Cardiac fibroblast (primary cell): ENCODE data around the gene ITGB3.

ENCODE experiments used
- DNase-seq, 2 donors: peaks; one replicate each; pipeline versions ENCODE4 v3.0.0 to v3.0.0-alpha.2; 2010; ENCODE audit warnings: low read depth in 2 of 2
- H3K4me3 ChIP-seq, 2 donors: replicated peaks in 1 of 2; 1 replicate in 1 of 2; 2 replicates in 1 of 2; pipeline ENCODE4 v1.5.1; 2011; ENCODE audit warnings: low read depth in 2 of 2, low read length in 2 of 2, mild to moderate bottlenecking in 2 of 2, moderate library complexity in 1 of 2
- TF ChIP-seq, protein P1 (sequence below): IDR thresholded peaks from one replicate; pipeline ENCODE4 v1.5.1; 2011; ENCODE audit warnings: low read depth, mild to moderate bottlenecking, low read length, inconsistent platforms

Gene ITGB3

DNA sequence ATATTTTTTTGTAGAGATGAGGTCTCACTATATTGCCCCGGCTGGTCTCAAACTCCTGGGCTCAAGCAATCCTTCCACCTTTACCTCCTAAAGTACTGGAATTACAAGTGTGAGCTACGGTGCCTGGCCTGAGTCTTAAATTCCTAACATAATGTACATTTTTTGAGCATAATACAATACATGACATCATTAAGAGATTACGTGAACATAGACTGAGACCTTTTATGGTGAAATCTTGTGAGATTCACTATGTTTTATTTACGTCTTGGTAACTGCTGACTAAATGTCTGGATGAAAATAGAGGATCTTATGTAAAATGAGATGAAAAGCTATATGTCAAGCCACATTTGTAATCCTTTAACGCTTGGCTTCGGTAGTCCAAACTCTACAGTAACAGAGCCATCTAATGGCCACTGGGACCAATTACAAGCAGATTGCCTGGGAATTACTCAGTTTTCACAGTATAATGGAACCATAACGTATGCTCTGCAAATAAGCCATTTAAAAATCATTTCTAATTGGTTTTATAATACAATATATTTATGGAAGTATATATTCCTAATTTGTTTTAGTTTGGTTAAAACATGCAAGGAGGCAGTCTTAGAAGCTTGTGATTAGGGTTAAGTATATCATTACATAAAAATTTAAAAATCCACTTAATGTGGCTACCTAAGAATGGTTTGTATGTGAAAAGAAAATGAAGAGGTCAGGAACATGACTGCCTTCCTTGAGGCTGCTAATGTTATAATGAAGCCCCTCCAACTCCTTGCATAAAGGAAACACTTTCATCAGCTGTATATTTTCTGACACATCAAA lies 62.0 kb downstream of the ITGB3 start:
- peak; percentile 89 to 98 for DNase-seq

GRCh38 chr17:47316311-47316710 lies 62.7 kb downstream of the ITGB3 start:
- TF ChIP-seq, protein P1, sequence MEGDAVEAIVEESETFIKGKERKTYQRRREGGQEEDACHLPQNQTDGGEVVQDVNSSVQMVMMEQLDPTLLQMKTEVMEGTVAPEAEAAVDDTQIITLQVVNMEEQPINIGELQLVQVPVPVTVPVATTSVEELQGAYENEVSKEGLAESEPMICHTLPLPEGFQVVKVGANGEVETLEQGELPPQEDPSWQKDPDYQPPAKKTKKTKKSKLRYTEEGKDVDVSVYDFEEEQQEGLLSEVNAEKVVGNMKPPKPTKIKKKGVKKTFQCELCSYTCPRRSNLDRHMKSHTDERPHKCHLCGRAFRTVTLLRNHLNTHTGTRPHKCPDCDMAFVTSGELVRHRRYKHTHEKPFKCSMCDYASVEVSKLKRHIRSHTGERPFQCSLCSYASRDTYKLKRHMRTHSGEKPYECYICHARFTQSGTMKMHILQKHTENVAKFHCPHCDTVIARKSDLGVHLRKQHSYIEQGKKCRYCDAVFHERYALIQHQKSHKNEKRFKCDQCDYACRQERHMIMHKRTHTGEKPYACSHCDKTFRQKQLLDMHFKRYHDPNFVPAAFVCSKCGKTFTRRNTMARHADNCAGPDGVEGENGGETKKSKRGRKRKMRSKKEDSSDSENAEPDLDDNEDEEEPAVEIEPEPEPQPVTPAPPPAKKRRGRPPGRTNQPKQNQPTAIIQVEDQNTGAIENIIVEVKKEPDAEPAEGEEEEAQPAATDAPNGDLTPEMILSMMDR: no peak
- DNase-seq: peak; percentile 32 to 84
- no peak overlapping the region for H3K4me3 ChIP-seq

More for the DNA sequence above, 62.0 kb downstream of the ITGB3 start:
- TF ChIP-seq, protein P1: peak; percentile 73
- H3K4me3 ChIP-seq: no peak overlapping the region

DNA sequence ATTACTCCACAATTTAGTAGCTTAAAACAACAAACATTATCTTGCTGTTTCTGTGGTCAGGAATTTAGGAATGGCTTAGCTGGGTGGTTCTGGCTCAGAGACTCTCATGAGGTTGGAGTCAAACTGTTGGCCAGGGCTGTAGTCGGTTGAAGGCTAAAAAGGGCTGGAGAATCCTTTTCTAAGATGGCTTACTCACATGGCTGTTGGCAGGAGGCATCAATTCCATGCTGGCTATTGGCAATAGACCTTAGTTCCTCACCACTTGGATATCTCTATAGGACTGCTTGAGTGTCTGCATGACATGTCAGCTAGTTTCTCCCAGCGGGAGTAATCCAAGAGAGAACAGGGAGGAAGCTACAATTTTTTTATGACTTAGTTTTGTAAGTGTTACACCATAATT lies 63.5 kb downstream of the ITGB3 start:
- no peak overlapping the region for H3K4me3 ChIP-seq
- TF ChIP-seq, protein P1: no peak
- peak; percentile 44 to 53 for DNase-seq

DNA sequence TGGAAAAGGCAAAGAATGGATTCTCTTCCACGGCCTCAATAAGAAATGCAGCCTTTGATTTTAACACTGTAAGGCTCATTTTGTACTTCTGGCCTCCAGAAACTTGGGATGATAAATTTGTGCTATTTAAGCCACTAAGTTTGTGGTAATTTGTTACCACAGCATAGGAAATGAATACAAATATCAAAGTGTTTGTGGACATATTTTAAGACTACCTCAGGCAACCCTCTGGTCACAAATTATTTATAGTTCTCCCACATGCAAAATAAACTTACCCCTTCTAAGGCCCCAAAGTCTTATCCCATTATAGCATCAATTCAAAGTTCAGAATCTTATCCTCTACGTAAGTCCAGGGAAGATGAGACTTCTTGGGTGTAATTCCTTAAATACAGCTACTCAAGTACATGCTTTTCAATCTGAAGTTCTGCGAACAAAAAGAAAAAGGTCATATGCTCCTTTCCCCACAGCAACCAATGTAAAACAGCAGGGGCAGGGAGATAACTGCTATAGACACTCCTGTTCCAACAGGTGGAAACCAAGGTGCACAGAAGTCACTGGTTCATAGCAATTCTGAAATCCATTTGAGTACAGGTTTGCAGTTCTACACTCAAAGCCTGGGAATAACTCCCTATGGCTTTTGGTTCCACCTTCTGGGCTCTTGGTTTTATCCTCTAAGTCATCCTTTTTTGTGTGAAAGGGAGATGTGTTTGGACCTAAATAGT lies 64.7 kb downstream of the ITGB3 start:
- no peak for DNase-seq
- H3K4me3 ChIP-seq: no peak overlapping the region
- TF ChIP-seq, protein P1: no peak

- TF ChIP-seq, protein P1: no peak
- H3K4me3 ChIP-seq: no peak overlapping the region
- DNase-seq: no peak
Observed at GRCh38 chr17:47320879-47321502, 67.4 kb downstream of the ITGB3 start.

DNA sequence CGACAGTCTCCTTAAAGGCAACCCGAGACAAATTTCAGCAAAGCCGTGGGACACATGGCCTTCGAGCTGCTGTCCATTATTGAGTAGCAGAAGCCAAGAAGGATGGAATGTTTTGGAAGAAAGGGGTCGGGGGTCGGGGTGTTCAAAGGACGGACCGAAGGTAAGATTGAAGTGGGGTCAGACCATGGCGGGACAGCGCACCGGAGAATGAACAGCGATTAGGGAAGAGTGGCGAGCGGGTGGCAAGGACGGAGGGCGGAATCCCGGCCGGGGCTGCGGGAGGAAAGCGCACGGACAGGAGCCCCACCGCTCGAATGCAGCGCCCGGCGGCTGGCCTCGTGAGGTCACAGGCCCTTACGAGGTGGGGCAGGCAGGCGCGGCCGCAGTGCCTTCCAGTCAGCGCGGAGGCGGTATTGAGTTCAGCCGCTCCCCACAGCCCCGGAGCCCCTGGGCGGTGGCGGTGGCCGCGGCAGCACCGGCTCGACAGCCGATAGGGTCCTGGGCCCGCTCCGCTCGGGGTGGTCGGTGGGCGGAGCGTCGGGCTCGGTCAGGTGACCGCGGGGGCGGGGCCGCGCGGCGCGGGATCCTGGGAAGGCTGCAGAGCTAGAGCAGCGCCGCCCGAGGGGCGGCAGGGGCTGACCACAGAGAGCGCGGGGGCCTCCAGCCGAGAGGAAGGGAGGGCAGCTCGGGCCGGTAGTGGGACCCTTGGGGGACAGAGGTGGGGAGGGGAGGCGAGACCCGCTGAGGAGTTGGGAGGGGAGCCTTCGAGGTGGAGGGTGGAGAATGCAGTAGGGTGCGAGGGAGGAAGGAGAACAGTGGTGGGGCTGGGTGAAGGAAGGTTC lies 70.0 kb downstream of the ITGB3 start, which contains the start of gene EFCAB13:
Gene EFCAB13, plus strand, starts transcription at position 574 of the 842 bp plus-strand sequence. CDS start 4,399 bp downstream, outside the sequence.
- TF ChIP-seq, protein P1: peak; percentile 2
- H3K4me3 ChIP-seq: peak within 1 kb of the TSS; percentile 65
- DNase-seq: peak; percentile 85 to 89
